Measurements from ENCODE around the gene FAM163A.

Gene FAM163A

GRCh38 chr1:179776831-179777230, 33.7 kb downstream of the FAM163A start:
- Histone ChIP-seq H3K9ac (ENCODE audit: low read length) (no peak overlapping the region), H3K27ac (ENCODE audit: low read length) (no peak overlapping the region), H3K36me3 (ENCODE audit: control insufficient read depth, low read depth, low read length) (no peaks in the 10 kb centered on the region), H3K4me1 (ENCODE audit: control insufficient read depth, low read depth, low read length) (no peaks in the 10 kb centered on the region), H3K27me3 (ENCODE audit: control insufficient read depth, insufficient read depth, low read length) (no peaks in the 10 kb centered on the region), H3K4me3 (ENCODE audit: low read length) (no peak overlapping the region), H3K9me3 (ENCODE audit: control insufficient read depth, low read depth, low read length) (no peaks in the 10 kb centered on the region)

GRCh38 chr1:179777731-179778130, 34.6 kb downstream of the FAM163A start:
- no peaks in the 10 kb centered on the region for H3K36me3 ChIP-seq (ENCODE audit: control insufficient read depth, low read depth, low read length)
- H3K27me3 ChIP-seq (ENCODE audit: control insufficient read depth, insufficient read depth, low read length), result no peaks in the 10 kb centered on the region
- H3K9ac ChIP-seq (ENCODE audit: low read length), result no peak overlapping the region
- no peak overlapping the region for H3K4me3 ChIP-seq (ENCODE audit: low read length)
- H3K4me1 ChIP-seq (ENCODE audit: control insufficient read depth, low read depth, low read length), result no peaks in the 10 kb centered on the region
- no peaks in the 10 kb centered on the region for H3K9me3 ChIP-seq (ENCODE audit: control insufficient read depth, low read depth, low read length)
- no peak overlapping the region for H3K27ac ChIP-seq (ENCODE audit: low read length)

GRCh38 chr1:179779645-179780272, 36.7 kb downstream of the FAM163A start:
- no peaks in the 10 kb centered on the region for H3K27me3 ChIP-seq (ENCODE audit: control insufficient read depth, insufficient read depth, low read length)

GRCh38 chr1:179781962-179782361, 38.9 kb downstream of the FAM163A start:
- H3K27me3 ChIP-seq (ENCODE audit: control insufficient read depth, insufficient read depth, low read length), result no peaks in the 10 kb centered on the region
- no peak overlapping the region for H3K9ac ChIP-seq (ENCODE audit: low read length)
- no peak overlapping the region for H3K27ac ChIP-seq (ENCODE audit: low read length)
- no peaks in the 10 kb centered on the region for H3K36me3 ChIP-seq (ENCODE audit: control insufficient read depth, low read depth, low read length)
- no peak overlapping the region for H3K4me3 ChIP-seq (ENCODE audit: low read length)
- H3K4me1 ChIP-seq (ENCODE audit: control insufficient read depth, low read depth, low read length), result no peaks in the 10 kb centered on the region
- no peaks in the 10 kb centered on the region for H3K9me3 ChIP-seq (ENCODE audit: control insufficient read depth, low read depth, low read length)

More at GRCh38 chr1:179779645-179780272, 36.7 kb downstream of the FAM163A start:
- Histone ChIP-seq H3K9me3 (ENCODE audit: control insufficient read depth, low read depth, low read length) (no peaks in the 10 kb centered on the region), H3K9ac (ENCODE audit: low read length) (no peak overlapping the region), H3K4me1 (ENCODE audit: control insufficient read depth, low read depth, low read length) (no peaks in the 10 kb centered on the region), H3K27ac (ENCODE audit: low read length) (no peak overlapping the region), H3K36me3 (ENCODE audit: control insufficient read depth, low read depth, low read length) (no peaks in the 10 kb centered on the region), H3K4me3 (ENCODE audit: low read length) (no peak overlapping the region)

- no peaks in the 10 kb centered on the region for H3K36me3 ChIP-seq (ENCODE audit: control insufficient read depth, low read depth, low read length)
Observed at GRCh38 chr1:179785031-179785431, 41.9 kb downstream of the FAM163A start.

GRCh38 chr1:179785728-179786127, 42.6 kb downstream of the FAM163A start:
- no peak overlapping the region for H3K4me3 ChIP-seq (ENCODE audit: low read length)
- H3K4me1 ChIP-seq (ENCODE audit: control insufficient read depth, low read depth, low read length), result peaks cover 13% of the 10 kb centered on the region
- H3K36me3 ChIP-seq (ENCODE audit: control insufficient read depth, low read depth, low read length), result no peaks in the 10 kb centered on the region
- H3K9me3 ChIP-seq (ENCODE audit: control insufficient read depth, low read depth, low read length), result no peaks in the 10 kb centered on the region
- H3K9ac ChIP-seq (ENCODE audit: low read length), result no peak overlapping the region
- H3K27ac ChIP-seq (ENCODE audit: low read length), result no peak overlapping the region
- H3K27me3 ChIP-seq (ENCODE audit: control insufficient read depth, insufficient read depth, low read length), result no peaks in the 10 kb centered on the region

More at GRCh38 chr1:179785031-179785431, 41.9 kb downstream of the FAM163A start:
- no peaks in the 10 kb centered on the region for H3K9me3 ChIP-seq (ENCODE audit: control insufficient read depth, low read depth, low read length)
- H3K9ac ChIP-seq (ENCODE audit: low read length), result no peak overlapping the region
- H3K4me3 ChIP-seq (ENCODE audit: low read length), result no peak overlapping the region
- no peak overlapping the region for H3K27ac ChIP-seq (ENCODE audit: low read length)
- peaks cover 13% of the 10 kb centered on the region for H3K4me1 ChIP-seq (ENCODE audit: control insufficient read depth, low read depth, low read length)
- no peaks in the 10 kb centered on the region for H3K27me3 ChIP-seq (ENCODE audit: control insufficient read depth, insufficient read depth, low read length)

GRCh38 chr1:179786815-179787685, 44.0 kb downstream of the FAM163A start:
- peaks cover 13% of the 10 kb centered on the region for H3K4me1 ChIP-seq (ENCODE audit: control insufficient read depth, low read depth, low read length)
- H3K27ac ChIP-seq (ENCODE audit: low read length), result no peak overlapping the region
- H3K4me3 ChIP-seq (ENCODE audit: low read length), result no peak overlapping the region

GRCh38 chr1:179788259-179788658, 45.2 kb downstream of the FAM163A start:
- Histone ChIP-seq H3K4me3 (ENCODE audit: low read length) (no peak overlapping the region), H3K27ac (ENCODE audit: low read length) (no peak overlapping the region), H3K9ac (ENCODE audit: low read length) (no peak overlapping the region), H3K36me3 (ENCODE audit: control insufficient read depth, low read depth, low read length) (no peaks in the 10 kb centered on the region), H3K4me1 (ENCODE audit: control insufficient read depth, low read depth, low read length) (peaks cover 13% of the 10 kb centered on the region), H3K9me3 (ENCODE audit: control insufficient read depth, low read depth, low read length) (no peaks in the 10 kb centered on the region), H3K27me3 (ENCODE audit: control insufficient read depth, insufficient read depth, low read length) (no peaks in the 10 kb centered on the region)

More at GRCh38 chr1:179786815-179787685, 44.0 kb downstream of the FAM163A start:
- no peaks in the 10 kb centered on the region for H3K36me3 ChIP-seq (ENCODE audit: control insufficient read depth, low read depth, low read length)
- H3K27me3 ChIP-seq (ENCODE audit: control insufficient read depth, insufficient read depth, low read length), result no peaks in the 10 kb centered on the region
- H3K9me3 ChIP-seq (ENCODE audit: control insufficient read depth, low read depth, low read length), result no peaks in the 10 kb centered on the region
- no peak overlapping the region for H3K9ac ChIP-seq (ENCODE audit: low read length)

GRCh38 chr1:179793281-179793680, 50.2 kb downstream of the FAM163A start:
- Histone ChIP-seq H3K27ac (ENCODE audit: low read length) (no peak overlapping the region), H3K27me3 (ENCODE audit: control insufficient read depth, insufficient read depth, low read length) (no peaks in the 10 kb centered on the region), H3K4me3 (ENCODE audit: low read length) (no peak overlapping the region), H3K36me3 (ENCODE audit: control insufficient read depth, low read depth, low read length) (no peaks in the 10 kb centered on the region), H3K9me3 (ENCODE audit: control insufficient read depth, low read depth, low read length) (no peaks in the 10 kb centered on the region), H3K9ac (ENCODE audit: low read length) (no peak overlapping the region), H3K4me1 (ENCODE audit: control insufficient read depth, low read depth, low read length) (peaks cover 10% of the 10 kb centered on the region)

GRCh38 chr1:179794146-179794545, 51.1 kb downstream of the FAM163A start:
- Histone ChIP-seq H3K4me1 (ENCODE audit: control insufficient read depth, low read depth, low read length) (peaks cover 4% of the 10 kb centered on the region), H3K4me3 (ENCODE audit: low read length) (no peak overlapping the region), H3K9ac (ENCODE audit: low read length) (no peak overlapping the region), H3K27ac (ENCODE audit: low read length) (no peak overlapping the region), H3K9me3 (ENCODE audit: control insufficient read depth, low read depth, low read length) (no peaks in the 10 kb centered on the region), H3K36me3 (ENCODE audit: control insufficient read depth, low read depth, low read length) (no peaks in the 10 kb centered on the region), H3K27me3 (ENCODE audit: control insufficient read depth, insufficient read depth, low read length) (no peaks in the 10 kb centered on the region)

GRCh38 chr1:179794669-179795068, 51.6 kb downstream of the FAM163A start:
- no peaks in the 10 kb centered on the region for H3K36me3 ChIP-seq (ENCODE audit: control insufficient read depth, low read depth, low read length)
- no peaks in the 10 kb centered on the region for H3K27me3 ChIP-seq (ENCODE audit: control insufficient read depth, insufficient read depth, low read length)
- peaks cover 4% of the 10 kb centered on the region for H3K4me1 ChIP-seq (ENCODE audit: control insufficient read depth, low read depth, low read length)
- no peaks in the 10 kb centered on the region for H3K9me3 ChIP-seq (ENCODE audit: control insufficient read depth, low read depth, low read length)
- no peak overlapping the region for H3K4me3 ChIP-seq (ENCODE audit: low read length)
- H3K9ac ChIP-seq (ENCODE audit: low read length), result no peak overlapping the region
- H3K27ac ChIP-seq (ENCODE audit: low read length), result no peak overlapping the region

Measured in iPS-18a (cell line).